Globus pallidus (tissue), 1 donor: ENCODE measurements around the gene COL24A1.
"Not testable (repeated sequence)": the region's sequence is repeated elsewhere in the genome, so short reads cannot be mapped to it uniquely, and the experiment has no call there.

ENCODE experiments used
- DNase-seq: peaks from one replicate; pipeline ENCODE4 v3.0.0-alpha.2; 2015; ENCODE audit warnings: low spot score

COL24A1 gene

DNA sequence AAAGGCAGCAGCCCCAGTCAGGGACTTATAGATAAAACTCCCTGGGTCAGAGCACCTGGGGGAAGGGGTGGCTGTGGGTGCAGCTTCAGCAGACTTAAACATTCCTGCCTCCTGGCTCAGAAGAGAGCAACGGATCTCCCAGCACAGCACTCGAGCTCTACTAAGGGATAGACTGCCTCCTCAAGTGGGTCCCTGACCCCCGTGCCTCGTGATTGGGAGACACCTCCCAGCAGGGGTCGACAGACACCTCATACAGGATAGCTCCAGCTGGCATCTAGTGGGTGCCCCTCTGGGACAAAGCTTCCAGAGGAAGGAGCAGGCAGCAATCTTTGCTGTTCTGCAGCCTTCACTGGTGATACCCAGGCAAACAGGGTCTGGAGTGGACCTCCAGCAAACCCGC, 84.1 kb downstream of the COL24A1 start:
- DNase-seq, result not testable (repeated sequence)

DNA sequence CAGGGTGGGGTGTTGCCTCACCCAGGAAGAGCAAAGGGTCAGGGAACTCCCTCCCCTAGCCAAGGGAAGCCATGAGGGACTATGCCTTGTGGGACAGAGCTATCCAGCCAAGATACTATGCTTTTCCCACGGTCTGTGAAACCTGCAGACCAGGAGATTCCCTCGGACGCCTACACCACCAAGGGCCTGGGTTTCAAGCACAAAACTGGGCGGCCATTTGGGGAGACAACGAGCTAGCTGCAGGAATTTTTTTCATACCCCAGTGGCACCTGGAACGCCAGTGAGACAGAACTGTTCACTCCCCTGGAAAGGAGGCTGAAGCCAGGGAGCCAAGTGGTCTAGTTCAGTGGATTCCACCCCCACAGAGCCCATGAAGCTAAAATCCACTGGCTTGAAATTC, 84.7 kb downstream of the COL24A1 start:
- DNase-seq, result not testable (repeated sequence)

DNA sequence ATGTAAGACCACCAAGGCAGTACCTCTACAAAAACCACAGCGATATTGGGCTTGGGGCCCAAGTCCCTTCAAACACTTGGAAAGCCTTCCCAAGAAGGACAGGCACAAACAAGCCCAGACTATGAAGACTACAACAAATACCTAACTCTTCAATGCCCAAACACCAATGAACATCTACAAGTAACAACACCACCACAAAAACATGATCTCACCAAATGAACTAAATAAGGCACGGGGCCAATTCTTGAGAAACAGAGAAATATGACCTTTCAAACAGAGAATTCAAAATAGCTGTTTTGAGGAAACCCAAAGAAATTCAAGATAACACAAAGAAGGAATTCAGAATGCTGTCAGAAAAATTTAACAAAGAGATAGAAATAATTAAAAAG, 86.8 kb downstream of the COL24A1 start:
- no peak for DNase-seq

DNA sequence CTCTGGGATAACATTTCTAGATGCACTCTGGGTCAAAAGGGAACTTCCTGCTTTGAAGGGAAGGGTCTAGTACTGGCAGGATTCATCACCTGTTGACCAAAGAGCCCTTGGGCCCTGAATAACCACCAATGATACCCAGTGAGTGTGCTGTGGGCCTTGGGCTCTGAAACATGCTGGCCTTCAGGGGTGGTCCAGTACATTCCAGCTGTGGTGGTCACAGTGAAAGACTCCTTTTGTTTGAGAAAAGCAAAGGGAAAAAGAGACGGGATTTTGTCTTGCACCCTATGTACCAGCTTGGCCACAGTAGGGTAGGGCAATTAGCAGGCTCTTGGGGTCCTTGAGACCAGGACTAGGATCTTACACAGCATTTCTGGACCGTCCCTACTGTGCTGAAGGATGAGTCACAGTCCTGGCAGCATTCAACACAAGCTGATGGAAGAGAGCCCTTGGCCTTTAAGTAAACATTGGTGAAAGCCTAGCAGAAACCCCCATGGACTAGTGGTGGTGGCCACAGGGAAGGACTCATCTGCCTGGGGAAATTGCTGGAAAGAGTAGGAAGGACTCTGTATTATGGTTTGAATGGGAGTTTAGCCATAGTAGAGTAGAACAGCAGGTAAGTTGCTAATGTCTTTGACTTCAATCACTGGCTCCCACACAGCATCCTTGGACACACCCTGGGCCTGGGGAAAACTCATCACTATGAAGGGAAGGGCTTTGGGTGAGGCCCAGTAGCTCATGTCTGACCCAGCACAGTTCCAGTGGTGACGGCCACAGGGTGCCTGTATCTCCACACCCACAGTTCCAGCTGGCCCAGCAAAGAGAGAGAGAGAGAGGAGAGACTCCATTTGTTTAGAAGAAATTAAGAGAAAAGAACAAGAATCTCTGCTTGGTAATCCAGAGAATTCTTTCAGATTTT, 87.5 kb downstream of the COL24A1 start:
- no peak for DNase-seq

DNA sequence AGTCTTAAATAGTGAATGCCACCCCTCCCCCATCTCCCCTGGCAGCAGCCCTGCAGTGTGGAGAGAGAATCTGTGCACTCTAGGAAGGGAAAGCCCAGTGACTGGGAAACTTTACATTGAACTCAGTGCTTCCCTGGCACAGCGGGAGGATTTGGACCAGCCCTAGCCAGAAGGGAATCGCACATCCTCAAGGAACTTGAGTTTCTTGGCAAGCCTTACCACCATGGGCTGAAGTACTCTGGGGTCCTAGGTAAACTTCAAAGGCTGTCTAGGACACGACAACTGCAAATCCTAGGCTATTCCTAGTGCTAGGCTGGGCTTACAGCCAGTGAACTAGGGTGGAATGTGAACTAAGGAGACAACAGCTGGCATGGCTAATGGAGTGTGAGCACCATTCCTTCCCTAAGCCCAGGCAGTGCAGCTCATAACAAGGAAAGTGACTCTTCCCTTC, 88.3 kb downstream of the COL24A1 start:
- no peak for DNase-seq

DNA sequence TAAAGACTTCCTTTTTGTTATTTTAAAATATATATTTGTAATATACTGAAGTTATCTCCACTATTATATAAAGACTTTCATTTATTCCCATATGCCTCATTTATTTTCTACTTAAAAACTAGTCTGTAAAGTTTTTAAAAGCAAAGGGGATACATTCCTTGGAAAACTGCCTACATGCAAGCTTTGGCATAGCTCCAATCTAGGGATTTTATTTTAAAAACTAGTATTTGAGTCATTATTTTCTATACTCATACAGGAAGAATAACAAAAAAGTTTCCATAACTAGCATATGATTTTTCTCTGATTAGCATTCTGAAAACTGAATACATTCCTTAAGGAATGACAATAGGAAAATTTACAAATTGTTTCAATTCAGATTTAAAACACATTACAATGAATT, 88.9 kb downstream of the COL24A1 start:
- DNase-seq, result no peak

DNA sequence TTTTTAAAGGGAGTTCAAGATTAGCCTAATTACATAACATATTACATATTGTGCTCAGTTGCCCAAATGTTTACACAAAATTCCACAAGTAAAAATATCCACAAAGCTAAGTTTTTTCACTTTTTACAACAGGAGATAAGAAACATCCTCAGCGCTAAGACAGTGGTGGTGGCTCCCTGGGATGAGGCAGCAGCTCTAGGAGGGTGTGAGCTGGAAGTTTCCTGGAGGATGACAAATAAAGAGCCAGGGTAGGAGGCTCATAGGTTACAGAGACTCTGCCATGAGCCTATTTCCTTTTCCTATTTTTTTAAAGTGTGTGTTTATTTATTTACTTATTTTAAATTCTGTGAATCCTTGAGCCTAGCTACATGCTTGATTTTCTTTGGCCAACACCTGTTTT, 91.7 kb downstream of the COL24A1 start:
- no peak for DNase-seq

DNA sequence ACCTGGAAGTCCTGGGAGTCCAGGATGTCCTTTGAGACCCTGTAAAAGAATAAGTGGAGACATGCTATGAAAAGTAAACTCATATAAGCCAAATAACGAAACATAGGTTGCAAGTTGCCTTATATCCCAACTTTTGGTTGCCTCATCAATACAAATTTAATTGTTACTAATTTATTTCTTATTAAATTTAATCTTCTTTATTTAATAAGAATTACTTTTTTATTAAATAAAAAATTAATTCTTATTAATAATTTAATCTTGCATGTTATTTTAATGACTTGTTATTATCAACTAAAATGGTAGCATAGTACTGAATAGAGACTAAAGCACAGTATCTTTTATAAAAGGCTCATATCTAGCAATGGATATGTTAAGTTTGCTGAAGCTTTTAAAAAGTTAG, 92.9 kb downstream of the COL24A1 start:
- no peak for DNase-seq

DNA sequence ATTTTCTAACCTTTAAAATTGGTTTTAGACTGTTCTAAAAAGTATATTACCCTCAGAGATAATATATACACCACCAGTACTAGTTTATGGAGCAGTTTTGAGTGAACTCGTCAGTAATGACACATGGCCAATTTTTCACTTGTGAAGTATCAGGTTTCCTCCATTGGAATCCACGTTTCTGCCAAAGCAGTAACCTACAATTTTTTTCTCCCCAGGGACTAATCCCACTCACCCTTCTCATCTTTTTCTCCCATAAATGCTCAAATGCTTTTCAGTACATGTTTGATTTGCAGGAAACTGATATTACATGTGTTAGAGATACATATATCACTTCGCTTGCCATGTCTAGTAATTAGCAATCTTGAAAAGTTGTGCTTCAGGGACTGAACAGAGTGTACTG, 94.1 kb downstream of the COL24A1 start:
- DNase-seq, result no peak

DNA sequence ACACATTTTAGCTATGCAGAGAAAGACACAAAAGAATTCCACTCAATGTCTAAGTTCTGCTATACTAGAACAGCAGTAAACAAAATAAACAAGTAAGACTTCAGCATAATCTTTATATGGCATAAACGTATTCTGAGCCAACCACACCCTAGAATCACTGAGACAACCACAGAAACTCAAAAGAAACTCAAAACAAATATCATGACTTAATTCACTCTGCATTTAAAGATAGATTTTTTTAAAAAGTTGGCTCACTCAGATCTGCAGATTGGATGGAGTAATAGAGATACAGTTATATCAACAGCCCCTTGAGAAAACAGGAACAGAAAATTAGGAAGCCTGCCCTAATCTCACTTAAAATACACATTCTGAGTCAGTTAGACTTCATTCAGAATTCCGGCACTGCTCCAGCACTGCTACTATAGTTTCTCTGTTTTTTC, 95.0 kb downstream of the COL24A1 start:
- DNase-seq, result no peak

DNA sequence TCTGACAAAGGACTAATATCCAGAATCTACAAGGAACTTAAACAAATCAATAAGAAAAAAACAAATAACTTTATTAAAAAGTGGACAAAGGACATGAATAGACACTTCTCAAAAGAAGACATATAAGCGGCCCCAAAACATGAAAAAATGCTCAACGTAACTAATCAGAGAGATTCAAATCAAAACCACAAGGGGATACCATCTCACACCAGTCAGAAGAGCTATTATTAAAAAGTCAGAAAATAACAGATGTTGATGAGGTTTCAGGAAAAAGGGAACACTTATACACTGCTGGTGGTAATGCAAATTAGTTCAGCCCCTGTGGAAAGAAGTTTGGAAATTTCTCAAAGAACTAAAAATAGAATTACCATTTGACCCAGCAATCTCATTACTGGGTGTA, 102.2 kb downstream of the COL24A1 start:
- no peak for DNase-seq

DNA sequence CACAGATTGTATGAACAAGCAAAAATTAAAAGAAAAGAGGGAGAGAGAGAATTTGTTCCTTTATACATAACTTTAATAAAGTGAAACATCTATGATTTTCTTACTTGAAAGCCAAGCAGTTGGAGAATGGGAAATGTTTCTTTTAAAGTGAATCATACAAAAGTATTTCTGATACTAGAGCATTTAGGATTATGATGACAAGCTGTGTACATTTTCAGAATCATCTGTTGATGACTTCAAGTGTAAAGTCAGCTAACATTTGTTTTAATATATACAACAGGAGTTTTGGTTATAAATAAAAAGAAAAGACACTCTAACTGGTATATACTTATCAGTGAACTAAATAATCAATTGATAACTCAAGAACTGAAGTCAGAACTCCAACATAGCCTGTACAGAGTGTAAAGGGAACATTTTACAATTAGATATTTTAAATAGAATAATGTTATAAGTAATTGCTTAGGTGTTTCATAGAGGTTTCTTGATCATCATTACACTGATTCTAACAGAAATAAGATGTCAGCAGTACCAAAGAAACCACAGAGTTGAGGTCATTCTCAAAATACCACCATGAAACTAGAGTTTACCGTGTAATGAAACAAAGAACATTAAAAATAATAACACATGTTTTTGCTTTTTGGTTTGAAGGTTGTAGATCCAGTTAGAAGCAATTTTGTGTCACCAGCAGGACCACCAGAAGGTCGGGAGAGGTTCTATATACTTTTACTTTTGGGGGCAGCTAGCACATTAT, 103.4 kb downstream of the COL24A1 start:
- DNase-seq, result no peak

DNA sequence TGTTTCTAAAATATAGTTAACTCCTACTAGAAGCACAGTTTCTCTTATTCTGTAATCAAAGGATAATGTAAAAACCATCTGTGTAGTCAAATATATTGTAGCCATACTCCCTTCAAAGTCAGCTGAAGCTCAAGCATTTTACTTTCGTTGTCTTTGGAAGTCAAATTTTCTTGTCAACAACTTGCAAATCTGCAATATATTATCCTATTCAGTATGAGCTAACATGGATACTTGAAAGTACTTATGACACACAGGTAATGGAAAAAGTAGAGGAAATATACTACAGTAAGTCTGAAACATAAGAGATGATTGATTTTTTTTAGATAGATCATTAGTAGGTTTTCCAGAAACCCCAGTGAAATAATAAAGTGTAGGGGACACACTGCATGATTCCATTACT, 121.5 kb downstream of the COL24A1 start:
- DNase-seq, result no peak

DNA sequence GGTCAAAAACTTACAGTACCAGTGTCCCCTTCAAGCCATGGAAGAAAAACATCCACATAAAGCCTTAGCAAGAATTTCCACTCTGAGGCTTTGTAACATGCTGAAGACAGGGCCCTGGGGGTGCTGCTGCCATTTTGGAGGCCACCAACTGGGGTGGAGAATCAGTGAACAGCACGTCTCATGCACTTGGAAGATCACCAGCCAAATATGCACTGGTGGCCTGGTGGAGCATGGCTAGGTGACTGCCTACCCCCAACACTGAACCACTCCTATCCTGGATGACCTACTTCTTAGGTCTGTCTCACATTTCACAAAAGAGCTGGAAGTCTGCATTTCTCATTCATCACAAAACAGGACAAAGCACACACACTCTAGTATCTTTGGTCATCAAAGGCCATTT, 126.4 kb downstream of the COL24A1 start:
- no peak for DNase-seq

DNA sequence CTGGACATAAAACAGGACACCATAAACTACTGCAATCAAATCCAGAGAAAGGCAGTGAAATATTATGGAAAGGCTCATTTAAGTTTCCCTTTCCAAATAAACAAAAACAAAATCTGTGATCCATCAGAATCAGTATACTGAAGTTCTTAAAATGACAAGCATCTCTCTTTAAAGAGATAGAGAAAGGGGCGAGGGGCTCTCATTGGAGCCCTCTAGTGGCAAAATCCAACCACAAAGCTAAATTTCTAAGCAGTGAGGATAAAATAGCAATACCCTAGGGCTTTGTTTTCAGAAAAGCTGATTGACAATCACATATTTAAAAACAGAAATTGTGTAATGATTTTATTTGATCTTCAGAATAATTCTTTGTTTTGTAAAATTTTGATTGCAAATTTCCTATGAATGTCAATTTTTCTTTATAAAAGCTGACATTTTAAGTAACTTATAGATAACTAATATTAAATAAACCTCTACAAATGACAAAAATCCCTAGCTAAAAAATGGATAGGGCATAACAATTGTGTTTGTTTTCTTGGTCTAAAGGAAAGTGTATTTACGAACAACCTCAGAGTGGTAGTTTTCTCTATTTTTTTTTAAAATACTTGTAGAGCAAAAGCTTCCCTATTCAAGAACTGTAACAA, 138.2 kb downstream of the COL24A1 start:
- peak; percentile 22 for DNase-seq

DNA sequence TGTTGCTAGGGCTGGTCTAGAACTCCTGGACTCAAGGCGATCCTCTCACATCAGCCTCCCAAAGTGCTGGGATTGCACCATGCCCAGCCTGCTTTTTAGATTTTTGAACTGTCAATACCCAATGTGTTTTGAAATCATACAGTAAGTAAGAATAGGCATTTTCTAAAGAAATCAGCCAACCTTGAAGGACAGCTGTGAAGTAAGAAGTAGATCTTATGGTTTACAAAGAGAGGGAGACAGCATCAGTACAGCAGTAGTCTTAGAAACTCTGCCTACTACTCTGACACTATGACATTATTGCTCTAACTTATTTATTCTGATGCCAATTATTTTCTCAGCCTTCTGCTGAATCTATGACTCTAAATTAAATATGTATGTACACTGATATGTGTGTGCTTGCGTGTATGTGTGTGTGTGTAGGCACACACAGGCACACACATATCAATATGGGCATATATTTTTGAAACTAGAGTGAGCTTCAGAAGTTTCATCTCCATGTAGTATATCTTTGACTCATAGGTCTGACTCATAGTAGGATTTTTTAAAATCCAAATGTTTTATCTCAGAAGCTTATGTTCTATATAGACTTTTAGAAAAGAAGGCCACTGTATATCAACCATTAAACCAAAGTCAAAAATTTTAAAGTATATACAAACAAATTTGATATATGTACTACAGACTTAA, 140.4 kb downstream of the COL24A1 start:
- no peak for DNase-seq

DNA sequence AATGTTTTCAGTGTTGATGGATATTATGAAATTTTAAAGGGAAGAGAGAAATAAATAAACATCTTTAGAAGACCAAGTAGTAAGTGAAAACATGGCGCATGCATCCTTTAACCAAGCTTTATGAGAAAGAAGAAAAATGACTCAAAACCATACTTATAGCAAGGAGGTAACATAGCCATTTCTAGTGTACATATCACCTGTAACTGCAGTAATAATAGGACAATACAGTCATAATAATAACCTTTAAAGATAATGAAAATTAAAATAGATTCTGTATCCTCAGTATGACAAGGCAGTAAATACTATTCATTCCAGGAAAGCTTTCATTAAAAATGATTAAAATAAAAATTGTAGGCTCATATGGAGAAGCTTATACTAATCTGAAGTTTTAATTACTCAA, 141.2 kb downstream of the COL24A1 start:
- DNase-seq, result no peak

DNA sequence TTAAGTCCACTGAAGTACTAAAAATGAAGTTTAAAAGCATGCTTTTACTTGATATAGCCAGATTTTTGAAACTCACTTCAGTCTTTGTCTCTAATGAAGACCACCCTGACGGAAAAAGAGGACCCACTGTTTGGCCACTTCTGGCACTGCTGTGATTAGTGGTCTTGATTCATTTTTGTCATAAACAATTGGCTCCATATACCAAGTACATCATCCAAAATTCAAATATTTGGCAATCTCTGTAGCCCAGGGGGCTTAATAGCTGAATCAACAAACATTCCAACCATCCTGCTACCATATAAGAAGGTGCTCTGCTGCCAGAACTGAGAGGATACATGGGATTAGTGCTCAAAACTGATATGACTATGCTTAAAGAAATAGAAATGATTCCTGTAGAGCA, 156.0 kb downstream of the COL24A1 start:
- no peak for DNase-seq

DNA sequence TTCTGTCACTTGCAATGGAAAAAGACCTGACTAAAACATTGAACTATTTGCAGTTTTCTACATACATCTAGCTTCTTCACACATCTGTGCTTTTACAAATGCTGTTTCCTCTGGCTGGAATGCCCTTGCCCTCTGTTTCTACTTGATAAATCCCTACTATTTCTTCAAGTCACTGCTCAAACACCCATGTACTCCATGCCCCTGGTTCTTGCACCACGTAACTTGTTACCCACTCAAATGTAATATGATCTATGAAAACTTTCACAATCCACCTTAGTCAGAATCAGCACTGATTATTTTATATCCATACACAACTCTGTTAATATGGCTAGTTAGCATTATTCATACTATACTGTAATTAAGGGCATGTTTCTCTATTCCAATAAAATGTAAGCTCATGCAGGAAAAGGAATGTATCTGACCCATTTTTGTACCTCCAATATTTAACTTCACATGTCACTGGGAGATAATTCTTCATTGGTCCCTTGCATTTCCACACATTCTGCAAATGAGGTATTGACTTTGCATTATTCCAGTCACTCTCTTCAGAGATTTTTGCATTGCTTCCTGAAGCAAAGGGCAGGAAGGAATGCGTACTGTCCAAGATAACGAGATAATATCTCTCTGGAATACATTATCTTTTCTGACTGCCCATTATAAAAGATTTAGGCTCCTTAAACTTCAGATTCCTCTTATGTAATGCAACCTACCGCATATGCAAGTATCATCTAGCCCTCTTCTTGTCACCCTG, 158.3 kb downstream of the COL24A1 start:
- DNase-seq, result no peak

DNA sequence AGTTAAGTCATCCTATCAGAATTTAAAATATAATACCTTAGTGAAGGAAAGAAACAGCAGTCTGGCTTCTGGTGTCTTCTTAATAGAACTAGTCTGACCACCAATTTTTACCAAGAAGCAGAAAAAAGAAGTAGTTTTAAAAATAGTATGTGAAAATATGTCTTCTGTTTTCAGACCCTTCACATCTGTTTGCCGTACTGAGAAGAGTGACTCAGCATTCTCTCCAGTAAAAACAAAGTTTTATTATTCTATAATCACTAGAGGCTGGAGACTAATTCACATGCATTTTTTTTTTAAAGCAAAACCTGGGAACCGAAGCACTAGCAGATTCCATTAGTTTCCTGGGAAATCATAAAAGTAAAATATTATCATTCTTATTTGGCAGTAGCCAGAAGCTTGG, 163.8 kb downstream of the COL24A1 start:
- no peak for DNase-seq

DNA sequence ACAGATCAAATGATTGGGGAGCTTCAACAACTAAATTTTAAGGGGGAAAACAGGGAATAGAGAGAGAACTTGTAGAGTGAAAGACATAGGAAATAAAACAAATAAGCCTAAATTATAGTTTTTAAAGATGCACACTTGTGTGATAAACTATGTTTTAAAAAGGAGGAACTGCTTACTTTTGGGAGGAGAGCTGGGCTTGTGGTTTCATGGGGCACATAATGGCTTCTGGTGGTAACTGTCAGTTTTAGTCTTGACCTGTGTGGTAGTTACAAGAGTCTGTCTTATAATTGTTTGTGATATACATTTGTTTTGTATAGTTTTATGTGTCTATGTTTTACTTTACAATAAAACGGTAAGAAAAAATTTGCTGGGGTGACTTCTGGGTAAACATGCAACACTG, 165.3 kb downstream of the COL24A1 start:
- no peak for DNase-seq
